ENCODE results near the gene BIRC7.

Gene BIRC7

DNA sequence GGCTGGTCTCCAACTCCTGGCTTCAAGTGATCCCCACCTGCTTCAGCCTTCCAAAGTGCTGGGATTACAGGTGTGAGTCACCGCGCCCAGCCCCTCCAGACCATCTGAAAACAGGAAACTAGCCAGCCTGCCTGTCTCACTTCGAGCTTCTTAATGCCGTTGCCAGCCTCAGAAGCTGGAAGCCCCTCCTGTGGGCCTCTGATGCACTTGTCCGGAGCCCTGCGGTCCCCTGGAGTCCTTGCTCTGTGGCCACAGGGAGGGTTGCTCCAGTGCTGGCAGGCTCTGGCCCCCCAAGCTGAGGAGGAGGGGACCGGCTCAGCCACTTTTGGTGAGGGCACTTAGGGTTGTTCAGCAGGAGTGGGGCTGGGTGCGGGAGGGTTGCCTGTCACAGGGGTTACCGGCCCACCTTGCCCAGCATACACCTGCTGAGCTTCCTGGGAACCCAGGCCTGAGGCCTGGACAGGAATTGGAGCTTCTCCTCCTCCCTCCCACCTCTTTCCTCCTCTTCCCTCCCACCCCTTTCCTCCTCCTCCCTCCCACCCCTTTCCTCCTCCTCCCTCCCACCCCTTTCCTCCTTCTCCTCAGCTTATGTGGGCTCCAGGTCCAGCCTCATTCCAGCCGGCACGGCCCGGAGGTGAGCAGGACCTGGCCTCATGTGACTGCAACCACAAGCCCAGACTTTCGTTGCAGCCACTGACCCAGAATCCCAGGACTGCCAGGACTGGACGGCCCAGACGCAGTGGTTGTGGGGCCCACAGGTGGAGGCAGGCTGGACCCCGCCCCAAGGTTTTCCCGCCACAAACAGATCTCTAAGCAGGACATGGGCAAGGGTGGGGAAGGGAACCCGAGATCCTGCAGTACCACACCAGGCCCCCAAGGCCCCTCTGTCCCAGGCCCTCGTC, 9.4 kb upstream of the BIRC7 start:
- no peak overlapping the region for H3K4me3 ChIP-seq
- DNase-seq: no peak
- intact Hi-C loops (cut with DNase I; ENCODE audit: low total_unique reads): no loop called here
- TF ChIP-seq, protein P1, sequence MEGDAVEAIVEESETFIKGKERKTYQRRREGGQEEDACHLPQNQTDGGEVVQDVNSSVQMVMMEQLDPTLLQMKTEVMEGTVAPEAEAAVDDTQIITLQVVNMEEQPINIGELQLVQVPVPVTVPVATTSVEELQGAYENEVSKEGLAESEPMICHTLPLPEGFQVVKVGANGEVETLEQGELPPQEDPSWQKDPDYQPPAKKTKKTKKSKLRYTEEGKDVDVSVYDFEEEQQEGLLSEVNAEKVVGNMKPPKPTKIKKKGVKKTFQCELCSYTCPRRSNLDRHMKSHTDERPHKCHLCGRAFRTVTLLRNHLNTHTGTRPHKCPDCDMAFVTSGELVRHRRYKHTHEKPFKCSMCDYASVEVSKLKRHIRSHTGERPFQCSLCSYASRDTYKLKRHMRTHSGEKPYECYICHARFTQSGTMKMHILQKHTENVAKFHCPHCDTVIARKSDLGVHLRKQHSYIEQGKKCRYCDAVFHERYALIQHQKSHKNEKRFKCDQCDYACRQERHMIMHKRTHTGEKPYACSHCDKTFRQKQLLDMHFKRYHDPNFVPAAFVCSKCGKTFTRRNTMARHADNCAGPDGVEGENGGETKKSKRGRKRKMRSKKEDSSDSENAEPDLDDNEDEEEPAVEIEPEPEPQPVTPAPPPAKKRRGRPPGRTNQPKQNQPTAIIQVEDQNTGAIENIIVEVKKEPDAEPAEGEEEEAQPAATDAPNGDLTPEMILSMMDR (IDR thresholded peaks at IDR 0.05): no peak
- no peaks in the 10 kb centered on the region for H3K9me3 ChIP-seq
- peaks cover 0 to 65% of the 10 kb centered on the region in 2 donors for H3K27me3 ChIP-seq
- no peak overlapping the region for H3K27ac ChIP-seq
- H3K36me3 ChIP-seq: no peaks in the 10 kb centered on the region
- peaks cover 0 to 12% (median 1%) of the 10 kb centered on the region in 4 donors for H3K4me1 ChIP-seq

DNA sequence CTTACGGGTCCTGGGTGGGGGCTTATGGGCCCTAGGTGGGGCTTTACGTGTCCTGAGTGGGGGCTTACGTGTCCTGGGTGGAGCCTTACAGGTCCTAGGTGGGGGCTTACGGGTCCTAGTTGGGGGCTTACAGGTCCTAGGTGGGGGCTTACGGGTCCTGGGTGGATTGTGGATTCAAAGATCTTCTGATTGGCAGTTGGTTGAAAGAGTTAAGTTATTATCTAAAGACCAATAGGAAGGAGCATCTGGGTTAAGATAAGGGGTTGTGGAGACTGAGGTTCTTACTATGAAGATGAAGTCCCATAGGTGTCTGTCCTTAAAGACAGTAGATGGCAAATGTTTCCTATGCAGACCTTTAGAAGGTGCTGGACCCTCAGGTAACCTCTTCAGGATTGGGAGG, 8.4 kb upstream of the BIRC7 start:
- Histone ChIP-seq H3K27ac (no peak overlapping the region), H3K27me3 (peaks cover 0 to 63% of the 10 kb centered on the region in 2 donors), H3K4me3 (no peak overlapping the region), H3K36me3 (no peaks in the 10 kb centered on the region), H3K4me1 (peaks cover 0 to 12% (median 1%) of the 10 kb centered on the region in 4 donors), H3K9me3 (no peaks in the 10 kb centered on the region)
- no peak for DNase-seq
- TF ChIP-seq, protein P1 (IDR thresholded peaks at IDR 0.05): no peak
- intact Hi-C loops (cut with DNase I; ENCODE audit: low total_unique reads): no loop called here

DNA sequence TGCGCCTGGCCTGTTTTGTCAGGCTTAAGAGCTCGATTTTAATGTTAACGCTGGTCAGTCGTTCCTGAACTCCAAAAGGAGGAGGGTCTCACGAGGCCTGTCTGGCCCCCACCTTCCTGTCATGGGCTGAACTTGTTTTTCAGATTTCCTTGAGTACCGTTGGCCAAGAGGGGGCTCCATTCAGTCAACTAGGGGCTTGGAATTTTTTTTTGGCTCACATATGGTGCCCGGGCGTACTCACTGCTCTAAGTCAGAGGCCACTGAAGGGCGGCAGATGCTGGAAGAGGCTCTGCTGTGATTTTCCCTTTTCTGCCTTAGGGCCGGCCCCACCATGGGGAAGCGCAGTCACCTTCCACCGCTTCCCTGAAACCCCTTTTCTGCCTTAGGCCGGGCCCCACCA, 6.9 kb upstream of the BIRC7 start:
- TF ChIP-seq, protein P1 (IDR thresholded peaks at IDR 0.05): no peak

DNA sequence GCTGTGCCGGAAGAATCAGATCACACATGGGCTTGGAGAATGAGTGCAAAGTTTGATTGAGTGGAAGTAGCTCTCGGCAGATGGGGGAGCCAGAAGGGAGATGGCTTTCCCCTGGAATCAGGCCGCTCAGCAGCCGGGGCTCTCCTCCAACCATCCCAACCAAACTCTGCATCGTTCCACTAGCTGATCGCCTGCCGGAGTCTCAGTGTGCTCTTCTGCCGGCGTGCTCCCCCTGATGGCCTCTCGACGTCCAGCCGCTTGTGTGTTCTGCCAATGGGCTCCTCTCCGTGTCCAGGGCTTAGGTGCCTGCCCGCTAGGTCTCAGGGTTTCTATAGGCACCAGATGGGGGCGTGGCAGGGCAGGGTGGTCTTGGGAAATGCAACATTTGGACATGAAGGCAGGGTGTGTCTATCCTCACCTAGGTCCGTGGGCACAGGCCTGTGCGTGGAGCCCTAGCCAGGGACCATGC, 4.9 kb upstream of the BIRC7 start:
- no peaks in the 10 kb centered on the region for H3K9me3 ChIP-seq
- no peak overlapping the region for H3K27ac ChIP-seq
- TF ChIP-seq, protein P1 (IDR thresholded peaks at IDR 0.05): peak; percentile 35 to 42
- H3K27me3 ChIP-seq: peaks cover 0 to 89% of the 10 kb centered on the region in 2 donors
- H3K4me1 ChIP-seq: peaks cover 0 to 6% (median 1%) of the 10 kb centered on the region in 4 donors
- intact Hi-C loops (cut with DNase I; ENCODE audit: low total_unique reads): no loop called here
- H3K4me3 ChIP-seq: no peak overlapping the region
- H3K36me3 ChIP-seq: no peaks in the 10 kb centered on the region
- DNase-seq: peak in 1 of 2 donors; percentile 47

More for the DNA sequence above, 6.9 kb upstream of the BIRC7 start:
- no peak overlapping the region for H3K27ac ChIP-seq
- no peaks in the 10 kb centered on the region for H3K36me3 ChIP-seq
- no peak for DNase-seq
- intact Hi-C loops (cut with DNase I; ENCODE audit: low total_unique reads): no loop called here
- no peak overlapping the region for H3K4me3 ChIP-seq
- H3K4me1 ChIP-seq: peaks cover 0 to 12% (median 1%) of the 10 kb centered on the region in 4 donors
- no peaks in the 10 kb centered on the region for H3K9me3 ChIP-seq
- peaks cover 0 to 68% of the 10 kb centered on the region in 2 donors for H3K27me3 ChIP-seq

DNA sequence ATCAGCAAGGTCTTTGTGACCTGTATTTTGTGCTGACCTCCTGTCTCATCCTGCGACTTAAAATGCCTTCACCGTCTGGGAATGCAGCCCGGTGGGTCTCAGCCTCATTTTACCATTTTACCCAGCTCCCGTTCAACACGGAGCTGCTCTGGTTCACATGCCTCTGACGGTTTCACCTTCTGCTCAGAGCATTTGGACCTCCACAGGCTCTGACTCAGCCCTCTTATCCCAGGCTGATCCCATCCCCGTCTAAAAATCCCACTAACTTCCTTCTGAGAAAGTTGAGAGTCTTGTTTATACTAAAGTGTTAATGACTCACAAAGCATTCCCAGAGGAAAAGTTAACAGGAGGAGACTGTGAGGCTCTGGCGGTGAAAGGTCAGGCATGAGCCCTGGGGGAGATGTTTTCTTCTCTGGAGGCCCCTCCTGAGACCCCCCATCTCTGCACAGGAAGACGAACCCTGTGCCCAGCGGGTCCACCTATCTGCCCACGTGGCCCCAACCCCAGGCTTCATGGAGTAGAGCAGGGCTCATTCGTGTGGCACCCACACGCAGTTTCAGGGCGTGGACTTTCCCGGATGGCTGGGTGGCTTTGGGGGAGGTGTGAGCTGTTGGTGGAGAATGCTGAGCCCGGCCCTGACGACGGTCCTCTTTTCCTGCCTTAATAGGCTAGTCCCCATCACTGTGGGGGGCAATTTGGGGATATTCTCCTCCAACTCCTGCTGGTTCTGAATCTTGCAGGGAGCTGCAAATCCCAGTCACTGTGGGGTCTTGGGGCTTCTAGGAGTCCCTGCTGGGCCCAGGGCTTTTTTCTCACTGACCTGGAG, 3.3 kb upstream of the BIRC7 start:
- Histone ChIP-seq H3K9me3 (no peaks in the 10 kb centered on the region), H3K27ac (no peak overlapping the region), H3K27me3 (peaks cover 0 to 92% of the 10 kb centered on the region in 2 donors), H3K4me3 (no peak overlapping the region), H3K36me3 (no peaks in the 10 kb centered on the region), H3K4me1 (peaks cover 0 to 6% (median 1%) of the 10 kb centered on the region in 4 donors)
- intact Hi-C loops (cut with DNase I; ENCODE audit: low total_unique reads): no loop called here
- TF ChIP-seq, protein P1 (IDR thresholded peaks at IDR 0.05): no peak
- no peak for DNase-seq
